Ishikawa (cell line): ENCODE measurements around the gene KLHL11.

Experiments used
- CEBPB ChIP-seq: IDR thresholded peaks from 2 replicates; pipeline ENCODE4 v1.6.1; 2012
- CREB1 ChIP-seq: IDR thresholded peaks from 2 replicates; pipeline ENCODE4 v1.6.1; 2012; ENCODE audit warnings: low read depth
- EGR1 ChIP-seq: IDR thresholded peaks from 2 replicates; pipeline ENCODE4 v1.6.1; 2012
- EP300 ChIP-seq: IDR thresholded peaks from 2 replicates; pipeline ENCODE4 v1.6.1; 2012; ENCODE audit warnings: borderline replicate concordance
- FOXM1 ChIP-seq: IDR thresholded peaks from 2 replicates; pipeline ENCODE4 v1.6.1; 2012; ENCODE audit warnings: low read depth, borderline replicate concordance
- MAX ChIP-seq: IDR thresholded peaks from 2 replicates; pipeline ENCODE4 v1.6.1; 2012
- RAD21 ChIP-seq: IDR thresholded peaks from 2 replicates; pipeline ENCODE4 v1.6.1; 2012; ENCODE audit warnings: low read depth
- REST ChIP-seq: IDR thresholded peaks from 2 replicates; pipeline ENCODE4 v1.6.1; 2012; ENCODE audit warnings: low read depth, mild to moderate bottlenecking
- TAF1 ChIP-seq: IDR thresholded peaks from 2 replicates; pipeline ENCODE4 v1.6.1; 2012; ENCODE audit warnings: low read depth, mild to moderate bottlenecking
- TCF12 ChIP-seq: IDR thresholded peaks from 2 replicates; pipeline ENCODE4 v1.6.1; 2012; ENCODE audit warnings: low read depth
- TEAD4 ChIP-seq: IDR thresholded peaks from 2 replicates; pipeline ENCODE4 v1.6.1; 2012
- USF1 ChIP-seq: IDR thresholded peaks from 2 replicates; pipeline ENCODE4 v1.6.1; 2012
- YY1 ChIP-seq: IDR thresholded peaks from 2 replicates; pipeline ENCODE4 v1.6.1; 2012; ENCODE audit warnings: low read depth

GRCh38 chr17:41848788-41849187, 16.4 kb downstream of the KLHL11 start:
- no peak for TF ChIP-seq TAF1
- no peak for TF ChIP-seq EP300
- no peak for TF ChIP-seq MAX
- no peak for TF ChIP-seq REST
- no peak for TF ChIP-seq TEAD4
- no peak for TF ChIP-seq RAD21
- TF ChIP-seq YY1: no peak
- TF ChIP-seq TCF12: no peak
- TF ChIP-seq USF1: no peak
- no peak for TF ChIP-seq FOXM1
- no peak for TF ChIP-seq CEBPB
- TF ChIP-seq EGR1: no peak
- no peak for TF ChIP-seq CREB1
